SH-SY5Y (cell line): ENCODE data around the gene DYRK1A.

Source experiments
- GATA2 ChIP-seq: IDR thresholded peaks from 2 replicates; pipeline ENCODE4 v1.6.1; 2011; ENCODE audit warnings: mild to moderate bottlenecking, low read depth, low read length
- GATA3 ChIP-seq: IDR thresholded peaks from 2 replicates; pipeline ENCODE4 v1.6.1; 2011; ENCODE audit warnings: low read depth, mild to moderate bottlenecking, low read length, moderate library complexity

- TF ChIP-seq GATA3 (no peak), GATA2 (no peak)
These were observed 78.7 kb downstream of the DYRK1A start for GRCh38 chr21:37445228-37445627.
